ENCODE data around the gene GSC.
"Not testable (repeated sequence)": the region's sequence is repeated elsewhere in the genome, so short reads cannot be mapped to it uniquely, and the experiment has no call there.

Gene GSC

GRCh38 chr14:94769391-94770250 is at the start of gene GSC:
Gene GSC (minus strand): TSS chr14:94770113. CDS start chr14:94770015, 98 bp downstream.
- DNase-seq, result no peak

GRCh38 chr14:94819531-94819930 is 49.6 kb upstream of the GSC start:
- no peak for DNase-seq

GRCh38 chr14:94816113-94816512 is 46.2 kb upstream of the GSC start:
- no peak for DNase-seq

GRCh38 chr14:94805680-94806288 is 35.9 kb upstream of the GSC start:
- no peak for DNase-seq

- no peak for DNase-seq
These were observed 31.3 kb upstream of the GSC start for GRCh38 chr14:94801225-94801624.

- DNase-seq, result not testable (repeated sequence)
These were observed 30.9 kb upstream of the GSC start for GRCh38 chr14:94800764-94801163.

- DNase-seq, result no peak
These were observed 28.0 kb upstream of the GSC start for GRCh38 chr14:94797887-94798286.

GRCh38 chr14:94796278-94796677 is 26.4 kb upstream of the GSC start:
- no peak for DNase-seq

- no peak for DNase-seq
These were observed 25.5 kb upstream of the GSC start for GRCh38 chr14:94795372-94795771.

- no peak for DNase-seq
These were observed 24.0 kb upstream of the GSC start for GRCh38 chr14:94793901-94794300.

- no peak for DNase-seq
These were observed 17.7 kb upstream of the GSC start for GRCh38 chr14:94787655-94788054.

GRCh38 chr14:94787092-94787491 is 17.2 kb upstream of the GSC start:
- no peak for DNase-seq

- DNase-seq, result no peak
These were observed 10.9 kb upstream of the GSC start for GRCh38 chr14:94780536-94781399.

GRCh38 chr14:94779713-94780112 is 9.8 kb upstream of the GSC start:
- DNase-seq, result no peak

GRCh38 chr14:94775871-94776210 is 5.9 kb upstream of the GSC start:
- DNase-seq, result no peak

- DNase-seq, result no peak
These were observed 5.4 kb upstream of the GSC start for GRCh38 chr14:94775091-94775870.

GRCh38 chr14:94774344-94775090 is 4.6 kb upstream of the GSC start:
- no peak for DNase-seq

- no peak for DNase-seq
These were observed 3.9 kb upstream of the GSC start for GRCh38 chr14:94773655-94774343.

GRCh38 chr14:94773061-94773648 is 3.2 kb upstream of the GSC start:
- no peak for DNase-seq

- DNase-seq, result no peak
These were observed 2.6 kb upstream of the GSC start for GRCh38 chr14:94772548-94772947.

- no peak for DNase-seq
These were observed 2.1 kb upstream of the GSC start for GRCh38 chr14:94771906-94772490.
